ENCODE measurements around the gene DEF6.
A peak's percentile ranks its signal among the peaks of the same experiment; 100 is the strongest.

DNA sequence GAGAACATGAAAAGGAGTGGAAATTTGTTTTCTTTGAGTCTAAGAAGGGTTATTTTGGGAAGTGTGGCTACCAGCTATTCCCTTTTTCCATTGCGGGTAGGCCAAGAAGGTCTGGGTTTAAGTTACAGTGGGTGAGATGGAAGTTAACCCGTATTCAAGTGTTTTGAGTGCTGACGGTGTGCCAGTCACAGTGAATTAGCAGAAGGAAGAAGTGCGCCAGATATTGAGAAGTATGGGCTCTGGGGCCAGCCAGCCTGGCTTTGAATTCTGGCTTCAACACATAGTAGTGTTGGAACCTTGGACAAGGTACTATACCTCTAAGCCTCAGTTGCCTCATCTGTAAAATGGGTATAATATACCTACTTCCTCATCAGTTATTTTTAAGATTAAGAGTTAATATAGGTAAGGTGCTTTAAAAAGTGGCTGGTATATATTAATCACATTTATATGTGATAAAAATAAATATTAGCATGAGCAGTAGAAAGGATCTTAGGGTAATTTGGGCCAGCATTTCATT, 21.8 kb upstream of the DEF6 start:
- TF ChIP-seq, protein P1, sequence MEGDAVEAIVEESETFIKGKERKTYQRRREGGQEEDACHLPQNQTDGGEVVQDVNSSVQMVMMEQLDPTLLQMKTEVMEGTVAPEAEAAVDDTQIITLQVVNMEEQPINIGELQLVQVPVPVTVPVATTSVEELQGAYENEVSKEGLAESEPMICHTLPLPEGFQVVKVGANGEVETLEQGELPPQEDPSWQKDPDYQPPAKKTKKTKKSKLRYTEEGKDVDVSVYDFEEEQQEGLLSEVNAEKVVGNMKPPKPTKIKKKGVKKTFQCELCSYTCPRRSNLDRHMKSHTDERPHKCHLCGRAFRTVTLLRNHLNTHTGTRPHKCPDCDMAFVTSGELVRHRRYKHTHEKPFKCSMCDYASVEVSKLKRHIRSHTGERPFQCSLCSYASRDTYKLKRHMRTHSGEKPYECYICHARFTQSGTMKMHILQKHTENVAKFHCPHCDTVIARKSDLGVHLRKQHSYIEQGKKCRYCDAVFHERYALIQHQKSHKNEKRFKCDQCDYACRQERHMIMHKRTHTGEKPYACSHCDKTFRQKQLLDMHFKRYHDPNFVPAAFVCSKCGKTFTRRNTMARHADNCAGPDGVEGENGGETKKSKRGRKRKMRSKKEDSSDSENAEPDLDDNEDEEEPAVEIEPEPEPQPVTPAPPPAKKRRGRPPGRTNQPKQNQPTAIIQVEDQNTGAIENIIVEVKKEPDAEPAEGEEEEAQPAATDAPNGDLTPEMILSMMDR (IDR thresholded peaks at IDR 0.05): no peak
- TF ChIP-seq POLR2AphosphoS5 (IDR thresholded peaks at IDR 0.05) (peak in 1 of 3 donors; percentile 8), POLR2A (IDR thresholded peaks at IDR 0.05) (no peak)
